ENCODE data around the gene DACH1.
"Not testable (repeated sequence)": the region's sequence is repeated elsewhere in the genome, so short reads cannot be mapped to it uniquely, and the experiment has no call there.

DACH1 gene

DNA sequence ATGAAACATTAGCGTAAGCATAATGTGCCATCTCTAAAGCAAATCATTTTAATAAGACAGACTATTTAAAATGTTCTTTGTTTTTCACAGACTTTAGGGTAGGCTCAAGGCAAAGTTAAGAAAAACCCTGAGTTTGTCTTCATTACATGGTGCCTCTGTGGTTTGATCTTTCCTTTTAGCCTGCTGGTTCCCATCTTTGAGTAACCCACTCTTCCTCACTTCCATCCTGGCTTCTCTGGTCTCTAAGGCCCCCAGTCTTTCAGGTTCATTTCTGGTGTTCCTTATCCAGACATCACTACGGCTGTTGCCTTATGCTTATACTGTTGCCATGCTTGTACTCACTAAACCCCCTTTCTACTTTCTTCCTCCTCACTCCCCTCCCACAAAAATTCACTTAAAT lies 38.4 kb downstream of the DACH1 start:
- no peak for DNase-seq (ENCODE audit: low spot score)

DNA sequence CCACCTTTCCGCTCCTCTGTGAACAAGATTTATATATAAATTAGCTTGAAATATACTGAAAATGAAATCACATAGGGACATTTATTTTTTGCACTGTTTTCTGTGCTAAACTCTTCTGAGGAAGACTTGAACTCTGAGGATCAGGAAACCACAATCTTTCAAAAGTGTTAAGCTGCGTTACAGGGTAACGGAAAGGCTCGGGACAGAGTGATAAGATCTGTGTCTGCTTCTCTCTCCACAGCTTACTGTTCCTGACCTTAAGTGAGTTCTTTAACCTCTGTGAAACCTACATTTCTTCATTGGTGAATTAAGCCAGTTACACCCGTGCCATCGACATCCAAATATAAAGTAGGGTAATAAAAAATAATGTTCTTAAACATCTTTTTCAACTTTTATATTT lies 38.9 kb downstream of the DACH1 start:
- no peak for DNase-seq (ENCODE audit: low spot score)

DNA sequence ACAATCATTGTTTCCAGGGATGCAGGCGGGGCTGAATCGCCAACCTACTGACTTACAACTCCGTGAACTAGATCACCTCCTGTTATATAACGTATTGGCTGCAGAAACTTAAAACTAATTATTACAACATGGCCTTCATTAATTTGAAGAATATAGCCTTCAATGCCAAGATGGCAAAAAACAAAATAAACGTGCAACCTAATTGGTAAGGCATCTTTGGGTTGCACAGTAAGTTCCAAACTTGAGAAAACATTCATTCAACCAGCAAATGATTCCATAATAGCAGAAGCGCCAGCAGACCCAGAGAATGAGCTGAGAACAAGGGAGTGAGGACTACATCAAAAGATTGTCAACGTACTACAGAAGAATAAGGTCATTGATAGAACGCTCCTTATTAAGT lies 39.8 kb downstream of the DACH1 start:
- no peak for DNase-seq (ENCODE audit: low spot score)

DNA sequence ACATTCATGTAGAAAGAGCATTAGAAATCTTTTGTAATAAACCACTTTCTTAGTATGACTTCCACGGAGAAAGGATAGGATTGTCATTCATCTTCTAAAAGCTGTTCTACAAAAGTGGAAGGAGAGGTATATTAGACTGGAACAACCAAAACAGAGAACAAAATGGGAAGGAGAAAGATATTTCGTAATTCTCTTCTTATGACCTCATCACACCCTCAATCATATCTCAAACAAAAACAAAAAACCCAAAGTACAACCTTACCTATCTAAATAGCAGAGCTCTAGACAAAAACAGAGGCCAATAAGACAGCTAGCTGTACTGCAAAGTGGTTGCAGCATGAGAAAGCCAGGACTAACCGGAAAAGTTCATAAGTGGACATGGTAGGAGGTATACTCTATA lies 46.3 kb downstream of the DACH1 start:
- no peak for DNase-seq (ENCODE audit: low spot score)

DNA sequence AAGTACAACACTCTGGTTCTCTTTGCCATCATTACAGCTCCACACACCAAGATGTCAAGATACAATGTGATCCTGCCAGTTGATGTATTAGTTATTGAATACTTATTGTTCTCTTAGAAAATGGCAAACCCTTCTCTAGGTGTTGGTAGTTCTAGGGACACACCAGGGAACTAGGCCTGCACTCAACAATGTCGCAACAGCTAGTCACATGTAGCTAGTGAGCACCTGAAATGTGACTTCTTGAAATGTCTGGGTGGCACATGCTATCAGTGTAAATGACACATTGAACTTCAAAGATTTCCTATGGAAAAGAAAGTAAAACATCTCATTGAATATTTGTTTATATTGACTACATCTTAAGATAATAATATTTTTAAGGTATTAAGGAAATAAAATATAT lies 49.7 kb downstream of the DACH1 start:
- no peak for DNase-seq (ENCODE audit: low spot score)

DNA sequence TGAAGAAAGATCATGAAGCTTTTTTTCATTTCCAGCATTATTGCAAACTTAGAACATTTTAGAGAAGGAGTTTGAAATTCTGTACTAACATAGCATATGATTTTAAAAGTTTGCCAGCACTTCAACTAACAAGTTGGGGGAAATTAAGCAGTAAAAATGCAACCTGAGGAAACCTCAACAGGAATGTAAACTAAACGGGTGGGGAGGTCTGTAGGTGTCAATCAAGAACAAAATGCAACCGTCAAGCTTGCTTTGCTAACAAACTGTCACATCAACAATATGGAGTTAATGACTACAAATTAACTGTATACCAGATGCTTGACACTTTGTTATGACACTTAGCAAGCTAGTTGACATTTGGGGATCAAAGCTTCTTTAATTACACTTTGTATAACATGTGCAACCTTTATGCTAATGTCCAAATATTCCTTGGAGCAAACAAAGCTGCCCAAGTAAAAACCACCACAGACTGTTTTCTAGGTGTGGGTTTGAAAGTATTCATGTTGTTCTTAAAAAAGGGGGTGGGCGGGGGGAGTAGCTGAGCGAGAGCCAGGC lies 52.1 kb downstream of the DACH1 start:
- no peak for DNase-seq (ENCODE audit: low spot score)

DNA sequence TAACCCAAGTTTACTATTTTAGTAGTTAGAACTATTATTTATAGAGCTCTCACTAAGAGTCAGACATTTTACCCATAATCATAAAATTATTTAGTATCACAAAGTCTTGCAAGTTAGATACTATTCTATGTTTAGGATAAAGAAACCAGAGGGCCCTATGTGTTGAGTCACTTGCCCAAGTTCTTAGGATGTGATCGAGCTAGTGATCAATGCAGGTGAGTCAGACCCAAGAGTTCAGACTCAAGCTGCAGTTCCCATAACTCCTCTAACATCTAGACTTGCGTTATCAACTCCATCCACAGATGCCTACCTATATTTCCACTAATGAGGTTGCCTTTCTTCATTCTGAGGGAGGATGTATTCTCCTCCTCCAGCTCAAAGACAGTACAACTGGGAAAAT lies 53.8 kb downstream of the DACH1 start:
- no peak for DNase-seq (ENCODE audit: low spot score)

DNA sequence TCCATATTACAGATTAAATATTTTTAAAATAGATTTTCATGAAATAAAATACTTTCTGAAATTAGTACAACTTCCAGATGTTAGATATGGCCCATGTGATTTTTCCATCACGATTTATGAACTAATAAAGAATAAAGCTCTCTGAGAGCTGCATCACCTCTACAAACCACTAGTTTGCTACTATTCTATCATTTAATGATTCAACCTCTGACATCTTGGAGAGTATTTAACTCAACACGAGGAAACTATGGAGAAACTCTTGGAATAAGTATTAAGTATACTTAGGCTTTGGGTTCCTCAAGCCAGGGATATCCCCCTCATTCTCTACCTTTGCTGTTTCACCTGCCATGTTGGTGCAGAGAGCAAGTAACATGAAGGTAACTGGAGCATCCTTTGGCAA lies 55.7 kb downstream of the DACH1 start:
- DNase-seq (ENCODE audit: low spot score), result no peak

DNA sequence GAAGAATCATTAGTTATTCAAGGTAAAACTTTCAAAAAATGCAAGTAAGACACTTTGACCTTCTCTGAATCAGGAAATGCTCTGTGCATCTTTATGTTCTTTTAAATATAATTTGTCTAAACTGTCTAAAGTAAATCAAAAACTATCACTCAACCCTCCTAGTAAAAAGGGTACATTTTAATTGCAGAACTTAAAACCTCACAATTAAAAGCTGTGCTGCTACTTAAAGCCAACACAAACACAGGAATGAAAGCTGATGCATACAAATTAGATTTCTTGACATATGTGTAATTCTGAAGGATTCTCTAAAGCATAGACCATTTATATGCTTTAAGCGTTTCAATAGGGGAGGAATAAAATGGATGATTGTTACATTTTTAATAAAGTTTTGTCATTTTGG lies 58.3 kb downstream of the DACH1 start:
- DNase-seq (ENCODE audit: low spot score), result no peak

DNA sequence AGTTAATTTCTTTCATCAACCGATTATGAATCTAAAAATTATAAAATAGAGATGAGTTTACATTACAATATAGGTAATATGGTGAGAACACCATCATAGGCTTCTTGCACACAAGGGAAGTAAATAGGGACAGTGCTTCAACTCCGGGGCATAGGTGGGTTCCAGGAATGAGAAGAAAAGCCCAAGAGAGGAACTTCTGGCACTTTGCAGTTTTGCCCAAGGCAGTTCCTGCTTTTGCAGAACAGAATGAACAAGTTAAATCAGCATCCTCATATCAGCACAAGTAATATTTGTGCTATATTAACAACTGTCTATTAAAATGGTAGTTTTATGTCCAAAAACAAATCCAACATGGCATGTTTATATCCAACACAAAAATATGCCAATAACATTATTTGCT lies 60.1 kb downstream of the DACH1 start:
- no peak for DNase-seq (ENCODE audit: low spot score)

DNA sequence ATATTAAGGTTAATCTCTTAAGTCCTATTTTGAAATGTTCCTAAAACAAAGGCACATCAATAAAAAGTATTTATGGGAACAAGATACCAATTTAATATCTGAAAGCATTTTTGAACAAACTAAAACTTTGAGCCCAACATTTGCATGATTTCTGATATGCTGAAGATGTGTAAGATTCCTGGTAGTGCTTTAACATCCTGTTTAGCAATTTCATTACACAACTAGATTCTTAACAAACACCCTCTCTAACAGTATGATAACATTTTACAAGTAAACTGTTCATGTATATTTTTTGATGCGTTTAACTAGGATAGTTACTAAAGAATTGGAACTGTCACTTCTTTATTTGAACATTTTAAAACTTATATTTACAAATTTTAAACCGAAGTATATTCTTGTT lies 63.9 kb downstream of the DACH1 start:
- no peak for DNase-seq (ENCODE audit: low spot score)

DNA sequence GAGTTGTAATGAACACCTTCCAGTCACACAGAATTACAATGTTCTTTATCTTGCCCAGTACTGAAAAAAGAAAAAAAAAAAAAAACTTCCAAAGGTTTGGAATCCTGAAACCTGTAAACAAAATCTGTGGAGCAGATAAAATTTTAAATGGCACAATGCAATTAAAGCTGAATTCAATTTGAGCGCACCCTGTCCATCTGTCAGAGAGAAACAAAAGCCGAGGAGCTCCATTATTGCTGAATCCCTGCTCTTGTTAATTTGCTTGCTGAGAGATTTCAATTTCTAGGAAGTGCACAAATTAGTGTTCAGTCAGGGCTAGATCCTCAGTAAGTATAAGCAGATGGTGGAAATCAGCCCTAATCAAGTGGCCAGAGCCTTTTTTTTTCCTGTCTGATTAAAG lies 65.2 kb downstream of the DACH1 start:
- no peak for DNase-seq (ENCODE audit: low spot score)

DNA sequence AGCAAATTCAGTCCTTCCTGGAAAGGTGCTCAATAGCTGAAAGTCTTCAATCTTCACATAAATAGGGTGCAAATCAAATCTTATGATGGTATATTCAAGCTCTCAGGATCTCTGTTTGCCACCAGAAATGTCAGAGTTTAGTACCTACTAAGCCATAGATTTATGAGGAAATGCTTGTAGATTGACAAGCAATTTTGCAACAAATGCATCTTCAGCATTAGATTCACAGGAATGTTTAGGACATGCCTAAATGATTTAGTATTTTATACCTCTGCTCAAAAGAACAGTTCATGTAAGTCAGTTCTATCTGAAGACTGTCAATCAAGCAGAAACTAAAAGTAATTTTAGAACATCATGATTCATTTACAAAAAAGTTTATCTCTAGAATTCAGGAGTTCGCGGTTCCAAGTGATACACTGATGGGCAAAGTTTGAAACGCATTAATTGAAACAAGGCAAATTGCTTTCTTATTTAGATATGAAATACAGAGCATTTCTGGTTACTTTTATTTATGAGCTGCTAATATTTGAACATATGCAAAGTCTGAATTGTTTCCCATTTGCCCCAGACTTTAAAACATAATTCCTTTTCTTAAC lies 65.7 kb downstream of the DACH1 start:
- no peak for DNase-seq (ENCODE audit: low spot score)

DNA sequence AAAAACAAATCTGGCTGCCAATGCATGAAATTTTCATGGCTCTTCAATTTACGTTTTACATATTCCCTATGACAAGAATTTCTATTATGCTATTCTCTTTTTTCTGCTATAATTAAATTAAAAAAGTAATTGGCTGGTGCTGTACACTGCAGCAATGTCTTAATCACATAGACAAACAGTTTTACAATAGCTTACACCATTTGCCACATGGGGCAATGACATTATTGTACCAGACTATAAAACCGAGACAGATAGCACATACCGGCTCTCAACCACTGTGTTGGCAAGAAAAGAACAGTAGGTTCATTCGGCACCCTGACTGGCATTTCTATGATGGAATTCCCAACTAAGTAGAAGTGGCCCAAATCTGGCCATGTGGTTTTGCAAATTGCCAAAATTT lies 67.7 kb downstream of the DACH1 start:
- DNase-seq (ENCODE audit: low spot score), result no peak

DNA sequence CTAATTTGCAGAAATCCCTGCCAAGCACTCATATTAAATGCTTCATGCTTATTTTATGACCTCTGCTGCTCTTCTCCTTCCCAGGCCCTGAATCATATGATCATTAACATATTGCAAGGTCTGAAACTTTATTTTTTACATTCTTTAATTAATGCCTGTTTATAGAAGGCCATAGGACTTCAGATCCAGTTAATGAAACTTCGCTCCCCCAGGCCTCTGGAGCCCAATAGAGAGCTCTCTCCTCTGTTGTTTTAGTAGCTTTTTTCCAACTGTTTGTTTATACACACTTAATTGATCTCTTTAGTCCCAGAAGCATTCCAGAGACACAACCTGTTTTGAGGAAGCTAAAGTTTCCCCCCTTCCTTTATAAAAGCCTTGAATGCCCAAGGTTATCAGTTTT lies 68.3 kb downstream of the DACH1 start:
- no peak for DNase-seq (ENCODE audit: low spot score)

DNA sequence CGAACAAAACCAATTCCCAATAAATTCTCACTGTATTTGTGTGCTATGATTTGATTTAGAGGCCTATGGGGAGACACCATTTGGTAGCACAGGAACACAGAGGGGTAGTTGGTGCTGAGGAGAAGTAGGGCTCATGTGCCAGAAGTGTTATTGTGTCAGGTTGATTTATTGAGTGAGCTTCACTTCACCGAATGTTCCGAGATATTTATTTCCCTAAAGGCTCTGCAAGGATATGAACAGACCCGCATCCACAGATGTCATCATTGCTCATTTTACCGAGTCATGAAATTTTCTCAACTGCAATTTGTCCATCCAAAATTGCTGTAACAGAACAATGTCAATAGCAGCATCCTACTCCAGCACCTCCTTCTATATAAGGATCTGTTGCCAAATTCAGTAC lies 69.5 kb downstream of the DACH1 start:
- DNase-seq (ENCODE audit: low spot score), result no peak

DNA sequence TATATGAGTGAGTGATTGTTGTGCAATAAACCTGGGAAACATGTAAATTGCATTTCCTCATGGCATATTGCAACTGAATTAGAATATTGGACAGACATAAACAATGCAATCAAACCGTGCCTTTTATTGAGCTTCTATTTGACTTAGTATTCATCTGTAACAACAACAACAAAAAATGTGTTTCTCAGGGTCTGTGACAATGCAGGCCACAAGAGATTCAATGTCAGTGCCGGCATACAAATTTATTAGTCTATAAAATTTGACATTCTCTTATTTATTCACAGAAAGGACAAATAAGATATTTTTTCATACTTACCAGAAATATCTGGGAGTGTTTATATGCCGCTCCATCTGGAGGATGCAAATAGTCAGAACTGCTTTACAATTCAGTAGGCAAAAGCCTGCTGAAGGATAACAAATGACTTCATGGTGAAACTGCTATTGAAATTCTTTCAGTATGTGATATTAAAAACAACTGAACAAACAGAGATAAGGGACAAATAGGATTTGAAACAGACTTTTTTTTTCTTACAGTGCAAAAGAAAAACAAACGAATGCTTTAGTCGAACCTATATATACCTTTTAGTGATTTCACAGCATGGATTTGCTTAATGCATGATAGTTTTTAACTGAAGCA lies 77.2 kb downstream of the DACH1 start:
- DNase-seq (ENCODE audit: low spot score), result no peak

DNA sequence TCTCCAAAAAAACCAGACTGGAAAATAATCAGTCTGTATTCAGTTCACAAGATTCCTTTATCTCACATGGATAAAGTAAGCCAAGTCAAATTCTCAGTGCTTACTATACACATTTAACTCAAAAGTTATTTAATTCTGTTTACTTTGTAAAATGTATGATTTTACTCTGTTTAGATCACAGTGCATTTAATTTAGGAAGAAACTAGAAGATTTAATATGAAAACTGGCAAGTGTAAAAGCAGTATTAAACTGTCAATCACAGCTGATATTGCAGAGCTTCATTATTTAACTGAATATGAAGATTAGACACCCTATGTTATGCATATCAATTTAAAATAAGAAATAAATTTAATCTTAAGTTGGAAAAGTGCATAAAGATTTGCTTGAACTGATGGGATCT lies 78.0 kb downstream of the DACH1 start:
- no peak for DNase-seq (ENCODE audit: low spot score)

DNA sequence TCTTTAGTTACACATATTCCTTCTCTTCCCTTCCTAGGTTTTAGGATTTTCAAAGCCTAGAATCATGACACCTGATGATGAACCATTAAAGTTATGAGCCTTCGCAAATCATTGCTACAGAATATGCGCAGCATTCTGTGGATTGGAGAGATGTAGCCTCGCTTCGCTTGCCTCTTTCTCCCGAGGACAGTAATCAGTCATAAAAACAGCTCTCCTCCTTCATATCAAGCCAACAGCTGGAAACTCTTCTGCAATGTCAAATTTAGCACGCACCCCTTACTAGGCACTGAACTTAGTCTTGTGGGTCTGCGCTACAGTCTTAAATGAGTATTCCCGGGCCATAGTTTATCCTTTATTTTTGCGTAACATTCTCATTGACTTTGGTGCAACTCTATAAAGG lies 79.6 kb downstream of the DACH1 start:
- DNase-seq (ENCODE audit: low spot score), result no peak

DNA sequence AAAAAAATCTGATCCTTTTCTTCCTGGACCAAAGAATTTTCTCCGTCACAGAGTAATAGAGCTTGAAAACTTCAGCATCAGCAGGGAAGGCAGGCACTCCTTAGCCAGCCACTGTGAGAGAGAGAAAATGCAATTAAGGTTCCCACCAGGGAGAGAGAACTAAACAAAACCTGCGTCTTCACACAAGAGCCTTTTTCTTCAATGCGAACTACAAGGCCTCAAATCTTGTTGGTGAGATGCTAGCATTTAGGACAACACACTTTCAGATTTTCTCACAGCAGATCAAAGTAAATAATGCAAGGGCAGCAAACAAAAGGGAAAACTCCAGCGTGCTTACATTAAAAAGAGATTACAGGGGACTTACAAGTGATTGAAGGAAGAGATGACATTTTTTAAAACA lies 80.1 kb downstream of the DACH1 start:
- DNase-seq (ENCODE audit: low spot score), result no peak

DNA sequence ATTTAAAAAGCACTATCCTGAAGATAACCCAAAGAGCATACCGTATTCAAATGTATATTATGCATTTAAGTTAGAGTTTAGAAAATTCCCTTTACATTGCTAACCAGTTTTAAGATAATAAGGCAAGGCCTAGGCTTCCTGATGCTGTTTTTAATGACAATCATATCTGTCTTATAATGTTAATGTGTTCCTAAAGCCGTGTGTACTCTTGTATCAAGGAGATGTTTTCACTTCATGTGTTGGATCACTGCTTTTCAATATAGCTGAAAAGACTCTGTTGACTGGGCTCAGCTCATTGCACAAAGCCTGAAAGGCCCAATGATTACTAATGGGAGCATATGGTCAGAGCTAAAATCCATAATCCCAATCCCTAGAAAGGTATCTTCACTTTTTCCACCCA lies 81.6 kb downstream of the DACH1 start:
- DNase-seq (ENCODE audit: low spot score), result no peak

DNA sequence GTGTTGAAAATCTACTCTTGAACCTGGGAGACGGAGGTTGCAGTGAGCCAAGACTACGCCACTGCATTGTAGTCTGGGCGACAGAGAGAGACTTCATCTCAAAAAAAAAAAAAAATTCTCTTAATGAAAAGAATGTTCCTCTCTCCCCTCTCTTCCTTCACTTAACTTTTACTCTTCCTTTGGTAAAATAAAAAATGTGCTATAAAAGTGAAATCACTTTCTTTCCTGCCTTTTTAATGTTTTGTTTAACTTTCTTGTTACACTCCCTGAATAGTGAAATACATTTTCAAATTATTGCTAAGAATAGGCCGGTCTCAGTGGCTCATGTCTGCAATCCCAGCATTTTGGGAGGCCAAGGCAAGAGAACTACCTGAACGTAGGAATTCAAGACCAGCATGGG lies 86.5 kb downstream of the DACH1 start:
- DNase-seq (ENCODE audit: low spot score), result no peak

DNA sequence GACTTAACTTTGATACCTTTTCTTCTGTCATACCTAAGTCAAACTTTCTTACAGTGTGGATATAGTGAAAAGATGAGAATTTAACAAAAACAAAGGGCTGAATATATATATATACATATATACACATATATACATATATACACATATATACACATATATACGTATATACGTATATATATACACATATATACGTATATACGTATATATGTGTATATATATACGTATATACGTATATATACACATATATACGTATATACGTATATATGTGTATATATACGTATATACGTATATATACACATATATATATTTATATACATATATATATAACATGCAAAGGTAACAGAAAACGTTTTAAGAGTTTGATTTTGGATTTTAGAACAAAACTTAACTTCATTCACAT lies 88.0 kb downstream of the DACH1 start:
- DNase-seq (ENCODE audit: low spot score), result not testable (repeated sequence)

DNA sequence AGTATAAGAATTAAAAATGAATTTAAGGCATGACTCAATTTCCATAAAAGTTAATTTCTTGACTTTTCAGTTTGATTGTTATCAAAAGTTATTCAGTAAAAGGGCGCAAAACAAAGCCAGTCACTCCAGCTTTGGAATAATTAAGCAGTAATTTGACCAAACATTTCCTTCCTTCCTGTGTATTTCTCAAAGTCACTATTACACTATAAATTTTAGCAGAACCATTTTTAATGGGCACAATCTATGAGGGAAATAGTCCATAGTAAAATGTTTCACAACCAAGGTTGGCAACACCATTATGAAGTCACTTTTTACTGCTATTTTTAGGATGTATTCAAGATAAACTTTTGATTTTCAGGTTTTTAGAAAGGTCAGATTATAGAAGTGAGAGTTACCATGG lies 91.0 kb downstream of the DACH1 start:
- no peak for DNase-seq (ENCODE audit: low spot score)

All from germinal center (tissue), 1 donor.